ENCODE results near the gene ARHGAP27.
"Not testable (repeated sequence)": the region's sequence is repeated elsewhere in the genome, so short reads cannot be mapped to it uniquely, and the experiment has no call there.

The ARHGAP27 gene, protein sequence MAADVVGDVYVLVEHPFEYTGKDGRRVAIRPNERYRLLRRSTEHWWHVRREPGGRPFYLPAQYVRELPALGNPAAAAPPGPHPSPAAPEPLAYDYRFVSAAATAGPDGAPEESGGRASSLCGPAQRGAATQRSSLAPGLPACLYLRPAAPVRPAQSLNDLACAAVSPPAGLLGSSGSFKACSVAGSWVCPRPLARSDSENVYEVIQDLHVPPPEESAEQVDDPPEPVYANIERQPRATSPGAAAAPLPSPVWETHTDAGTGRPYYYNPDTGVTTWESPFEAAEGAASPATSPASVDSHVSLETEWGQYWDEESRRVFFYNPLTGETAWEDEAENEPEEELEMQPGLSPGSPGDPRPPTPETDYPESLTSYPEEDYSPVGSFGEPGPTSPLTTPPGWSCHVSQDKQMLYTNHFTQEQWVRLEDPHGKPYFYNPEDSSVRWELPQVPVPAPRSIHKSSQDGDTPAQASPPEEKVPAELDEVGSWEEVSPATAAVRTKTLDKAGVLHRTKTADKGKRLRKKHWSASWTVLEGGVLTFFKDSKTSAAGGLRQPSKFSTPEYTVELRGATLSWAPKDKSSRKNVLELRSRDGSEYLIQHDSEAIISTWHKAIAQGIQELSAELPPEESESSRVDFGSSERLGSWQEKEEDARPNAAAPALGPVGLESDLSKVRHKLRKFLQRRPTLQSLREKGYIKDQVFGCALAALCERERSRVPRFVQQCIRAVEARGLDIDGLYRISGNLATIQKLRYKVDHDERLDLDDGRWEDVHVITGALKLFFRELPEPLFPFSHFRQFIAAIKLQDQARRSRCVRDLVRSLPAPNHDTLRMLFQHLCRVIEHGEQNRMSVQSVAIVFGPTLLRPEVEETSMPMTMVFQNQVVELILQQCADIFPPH

DNA sequence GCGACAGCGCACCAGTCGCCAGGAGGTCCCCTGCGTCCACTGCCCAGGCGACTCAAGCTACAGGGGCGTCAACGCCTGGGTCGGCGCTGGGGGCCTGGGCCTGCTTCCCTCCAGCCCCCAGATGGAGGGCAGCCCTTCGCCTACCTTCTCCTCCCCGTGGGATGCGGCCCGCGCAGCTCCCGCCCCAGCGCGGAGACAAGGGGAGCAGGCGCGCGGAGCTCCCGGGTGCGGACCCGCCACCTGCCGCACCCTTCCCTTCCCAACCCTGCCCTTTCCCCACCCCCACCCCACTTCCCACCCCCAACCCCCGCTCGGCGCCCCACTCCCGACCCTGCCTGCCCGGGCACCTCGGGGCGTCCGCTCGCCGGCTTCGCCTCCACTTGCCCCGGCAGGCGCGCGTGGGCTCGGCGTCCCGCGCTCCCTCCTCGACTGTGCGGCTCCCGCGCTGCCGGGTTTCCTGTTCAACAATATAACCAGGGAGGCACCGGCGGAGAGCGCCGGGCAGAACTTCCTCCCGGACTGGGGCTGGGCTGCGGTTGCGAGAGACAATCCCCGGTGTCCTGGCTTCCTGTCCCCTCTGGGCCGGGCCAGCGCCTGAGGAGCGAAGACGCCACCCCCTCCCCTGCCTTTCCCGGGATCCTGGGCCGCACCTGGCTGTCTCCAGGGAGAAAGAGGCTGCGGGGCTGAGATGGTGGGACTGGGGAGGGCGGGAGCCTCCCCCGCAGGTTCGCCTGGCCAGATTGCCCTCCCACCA, at the start of gene ARHGAP27:
Gene ARHGAP27, minus strand, starts transcription at position 466 of the 754 bp plus-strand sequence. CDS start 2,591 bp downstream, outside the sequence.
- no peak for DNase-seq

- DNase-seq = not testable (repeated sequence)
Observed at GRCh38 chr17:45482317-45482716, 49.6 kb upstream of the ARHGAP27 start.

- not testable (repeated sequence) for DNase-seq
Observed at GRCh38 chr17:45475436-45475835, 42.8 kb upstream of the ARHGAP27 start.

DNA sequence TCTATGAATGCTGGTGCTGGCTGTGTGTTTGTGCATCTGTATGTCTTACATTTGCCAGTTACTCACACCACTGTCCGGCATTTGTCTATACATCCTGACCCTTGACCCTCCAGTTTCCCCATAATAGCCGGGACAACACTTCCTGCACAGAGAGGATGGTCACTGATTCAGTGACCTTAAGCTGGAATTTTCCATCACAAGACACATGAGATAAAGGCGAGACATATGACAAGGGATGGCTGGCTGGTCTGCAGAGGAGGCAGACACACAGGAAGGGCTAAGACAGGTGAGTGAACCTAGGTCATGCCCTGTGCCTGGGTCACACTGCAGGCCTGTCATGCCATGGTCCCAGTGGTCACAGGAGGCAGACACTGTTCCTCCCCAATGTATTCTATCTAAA, 39.6 kb upstream of the ARHGAP27 start:
- not testable (repeated sequence) for DNase-seq

GRCh38 chr17:45469204-45469563, 36.5 kb upstream of the ARHGAP27 start:
- DNase-seq = not testable (repeated sequence)

GRCh38 chr17:45468293-45469203, 35.9 kb upstream of the ARHGAP27 start:
- DNase-seq = not testable (repeated sequence)

- DNase-seq = peak; percentile 52
Observed at GRCh38 chr17:45461524-45462327, 29.1 kb upstream of the ARHGAP27 start.

GRCh38 chr17:45460422-45460821, 27.8 kb upstream of the ARHGAP27 start:
- DNase-seq = not testable (repeated sequence)

GRCh38 chr17:45454341-45454740, 21.7 kb upstream of the ARHGAP27 start:
- not testable (repeated sequence) for DNase-seq

- not testable (repeated sequence) for DNase-seq
Observed at GRCh38 chr17:45453731-45454130, 21.1 kb upstream of the ARHGAP27 start.

DNA sequence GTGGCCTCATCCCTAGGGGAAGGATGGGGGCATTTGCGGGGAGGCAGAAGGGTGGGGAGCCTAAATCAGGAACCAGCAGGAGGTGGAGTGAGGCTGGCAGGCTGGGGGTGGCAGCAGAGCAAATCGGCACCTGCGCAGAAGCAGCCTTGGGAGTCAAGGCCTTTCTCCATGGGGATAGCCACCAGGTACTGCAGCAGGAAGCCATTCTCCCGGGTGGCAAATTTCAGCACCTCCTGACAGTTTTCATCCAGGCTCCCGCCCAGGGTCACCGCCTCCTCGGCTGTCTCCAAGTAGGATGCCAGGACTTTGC, 20.5 kb upstream of the ARHGAP27 start:
- DNase-seq = not testable (repeated sequence)

DNA sequence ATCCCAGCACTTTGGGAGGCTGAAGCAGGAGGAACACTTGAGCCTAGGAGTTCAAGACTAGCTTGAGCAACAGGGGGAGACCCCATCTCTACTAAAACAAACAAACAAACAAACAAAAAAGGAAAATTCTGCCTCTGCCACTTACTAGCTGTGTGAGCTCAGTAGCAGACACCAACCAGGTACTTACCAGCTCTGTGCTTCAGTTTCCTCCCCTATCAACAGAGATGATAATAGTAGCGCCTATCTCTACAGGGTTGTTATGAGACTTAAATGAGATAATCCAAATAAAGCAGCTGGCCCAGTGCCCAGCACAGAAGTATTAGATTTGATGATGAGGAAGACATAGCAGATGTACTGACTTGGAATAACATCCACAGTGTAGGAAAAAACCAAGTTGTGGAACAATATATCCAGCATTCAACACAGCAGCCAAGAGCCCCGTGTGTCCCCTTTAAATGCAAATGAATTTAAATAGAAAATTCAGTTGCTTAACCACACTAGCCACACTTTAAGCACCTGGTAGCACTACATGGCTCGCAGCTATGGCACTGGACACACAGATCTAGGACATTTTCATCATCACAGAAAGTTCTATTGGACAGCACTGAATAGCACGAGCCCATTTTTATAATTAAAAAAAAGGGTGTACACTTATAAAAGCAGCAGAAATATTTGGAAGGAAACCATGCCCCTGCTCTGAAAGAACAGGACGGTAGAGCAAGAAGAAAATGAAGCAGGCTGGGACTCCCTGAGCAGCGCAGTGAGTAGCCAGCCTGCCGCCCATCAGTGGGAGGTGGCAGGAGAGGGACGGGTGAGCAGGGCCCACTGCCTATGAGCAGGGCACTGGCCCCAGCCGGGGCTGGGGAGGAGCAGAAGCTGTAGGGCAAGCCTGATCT, 19.9 kb upstream of the ARHGAP27 start:
- DNase-seq = not testable (repeated sequence)

- not testable (repeated sequence) for DNase-seq
Observed at GRCh38 chr17:45451660-45452059, 19.0 kb upstream of the ARHGAP27 start.

GRCh38 chr17:45451131-45451530, 18.5 kb upstream of the ARHGAP27 start:
- no peak for DNase-seq

GRCh38 chr17:45449708-45450329, 17.1 kb upstream of the ARHGAP27 start:
- DNase-seq = not testable (repeated sequence)

DNA sequence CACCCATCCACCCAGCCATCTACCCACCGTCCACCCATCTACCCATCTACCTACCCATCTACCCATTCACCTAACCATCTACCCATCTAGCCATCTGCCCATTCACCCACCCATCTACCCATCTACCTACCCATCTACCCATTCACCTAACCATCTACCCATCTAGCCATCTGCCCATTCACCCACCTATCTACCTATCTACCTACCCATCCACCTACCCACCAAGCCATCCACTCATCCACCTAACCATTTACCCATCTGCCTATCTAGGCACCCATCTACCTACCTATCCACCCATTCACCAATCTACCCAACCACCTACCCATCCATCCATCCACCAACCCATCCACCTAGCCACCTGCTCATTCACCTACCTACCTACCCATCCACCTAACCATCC, 16.6 kb upstream of the ARHGAP27 start:
- DNase-seq = peak; percentile 4

GRCh38 chr17:45448483-45448882, 15.8 kb upstream of the ARHGAP27 start:
- DNase-seq = not testable (repeated sequence)

DNA sequence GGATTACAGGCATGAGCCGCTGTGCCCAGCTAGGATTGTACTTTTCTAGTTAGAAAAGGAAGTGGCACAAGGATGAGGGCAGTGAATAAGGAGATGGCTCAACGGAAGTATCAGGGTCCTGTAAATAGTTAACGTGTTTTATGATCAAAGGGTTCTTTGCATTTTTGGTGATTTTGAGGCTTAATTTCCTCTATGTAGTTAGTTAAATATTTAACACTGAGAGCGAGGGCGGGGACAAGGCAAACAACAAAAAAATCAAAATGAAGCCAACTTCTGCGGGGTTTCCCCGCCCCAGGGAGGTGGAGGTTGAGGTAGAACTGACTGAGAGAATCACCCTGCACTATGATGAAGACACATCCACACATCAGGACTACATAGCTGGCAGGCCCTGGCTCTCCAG, 15.4 kb upstream of the ARHGAP27 start:
- not testable (repeated sequence) for DNase-seq

GRCh38 chr17:45447650-45448049, 15.0 kb upstream of the ARHGAP27 start:
- DNase-seq = not testable (repeated sequence)

Data from stimulated activated CD8-positive, alpha-beta memory T cell treated with anti-CD3 and anti-CD28 coated beads, Interleukin-4, amount 100 ng/mL, for 48 hours (primary cell).